Panc1 (cell line): ENCODE data around the gene ZNF490. TPM values are rescaled to one million over a fixed set of nuclear protein-coding genes. Genes with fewer than 3 reads are reported as not detected.

Experiments used
- ATAC-seq: fragments of 200-7000 bp; cut with Tn5 transposase; 2 replicates; pipeline ENCODE4 v1.9.1; 2020; ENCODE audit warnings: mild to moderate bottlenecking, moderate library complexity
- BruUV-seq: library from RNA; stranded (reverse); fragments of 400-500 nt; replicated peaks from 2 replicates; lab custom pipeline; 2021; lab: Mats Ljungman, UMichigan
- CTCF ChIA-PET: fragments of 300-600 bp; sonication (Branson Sonifier 250); formaldehyde crosslinking; loops from one replicate; lab custom pipeline; 2022; ENCODE audit warnings: antibody characterized with exemption; lab: Charles Lee
- POLR2A ChIA-PET: fragments of 300-600 bp; sonication (Branson Sonifier 250); formaldehyde crosslinking; loops from one replicate; lab custom pipeline; 2022; ENCODE audit warnings: antibody characterized with exemption; lab: Charles Lee
- DNase-seq: peaks from one replicate; pipeline ENCODE4 v3.0.0-alpha.2; 2010; ENCODE audit warnings: low read depth, low spot score
- H3K27ac ChIP-seq: 2 replicates; pipeline ENCODE4 v1.5.1; 2011; ENCODE audit warnings: mild to moderate bottlenecking, low read length, inconsistent platforms
- H3K27me3 ChIP-seq: fragments of 200-500 bp; sonication (Bioruptor generic); 2 replicates; pipeline ENCODE4 v1.6.0; 2014; ENCODE audit warnings: low read length, inconsistent platforms; ENCODE audit not compliant: control insufficient read depth, insufficient read depth
- H3K36me3 ChIP-seq: fragments of 200-500 bp; sonication (Bioruptor generic); 2 replicates; pipeline ENCODE4 v1.5.1; 2014; ENCODE audit warnings: inconsistent platforms, mild to moderate bottlenecking, low read length, moderate library complexity; ENCODE audit not compliant: control insufficient read depth, insufficient read depth
- H3K4me1 ChIP-seq: 2 replicates; pipeline ENCODE4 v1.5.1; 2011; ENCODE audit warnings: inconsistent platforms, mild to moderate bottlenecking, low read length, moderate library complexity; ENCODE audit not compliant: control insufficient read depth, insufficient read depth
- H3K4me3 ChIP-seq, 2 experiments: 2 replicates each; pipeline ENCODE4 v1.5.1; 2011 to 2012; ENCODE audit warnings: low read depth in 2 of 2, low read length in 2 of 2, mild to moderate bottlenecking in 2 of 2, inconsistent platforms in 1 of 2, moderate library complexity in 1 of 2
- H3K9me3 ChIP-seq: fragments of 200-500 bp; sonication (Bioruptor generic); 2 replicates; pipeline ENCODE4 v1.5.1; 2014; ENCODE audit warnings: low read depth, mild to moderate bottlenecking, inconsistent platforms, low read length, moderate library complexity; ENCODE audit not compliant: control insufficient read depth, insufficient read depth
- CTCF ChIP-seq: fragments of 450-650 bp; IDR thresholded peaks from 2 replicates; pipeline ENCODE4 v1.5.1; 2017; ENCODE audit warnings: mild to moderate bottlenecking
- POLR2AphosphoS5 ChIP-seq: IDR thresholded peaks from 2 replicates; pipeline ENCODE4 v1.6.1; 2012; ENCODE audit warnings: mild to moderate bottlenecking, low read depth, low read length, moderate library complexity
- REST ChIP-seq, 2 experiments: IDR thresholded peaks; 2 replicates each; pipeline ENCODE4 v1.6.1; 2011 to 2012; ENCODE audit warnings: low read depth in 2 of 2, control low read depth in 1 of 2, low read length in 1 of 2, mild to moderate bottlenecking in 1 of 2, moderate library complexity in 1 of 2; ENCODE audit not compliant: insufficient read depth in 1 of 2
- SIN3A ChIP-seq: IDR thresholded peaks from 2 replicates; pipeline ENCODE4 v1.6.1; 2012; ENCODE audit warnings: low read depth, mild to moderate bottlenecking, low read length, moderate library complexity, borderline replicate concordance; ENCODE audit not compliant: insufficient read depth
- TCF7L2 ChIP-seq: IDR thresholded peaks from 2 replicates; pipeline ENCODE4 v1.6.1; 2011; ENCODE audit warnings: mild to moderate bottlenecking, low read depth, low read length, inconsistent platforms
- in situ Hi-C: cut with HindIII; loops from 2 replicates; pipeline ENCODE4 v1.10.0; 2016; ENCODE audit warnings: low sequenced_read_pairs, low pct_unique_long_range_greater_than_20kb
- intact Hi-C: fragments of 100-400 bp; cut with micrococcal nuclease; formaldehyde crosslinking; loops from one replicate; pipeline ENCODE4 v1.10.0; 2022; ENCODE audit not compliant: unreplicated experiment
- total RNA-seq: library from RNA; stranded (reverse); gene quantifications from one replicate; pipeline ENCODE4 v1.2.1, GENCODE V29; 2021; ENCODE audit not compliant: unreplicated experiment

The ZNF490 gene
- total RNA-seq, 1 experiment from 2014 or later = 7.0 TPM

GRCh38 chr19:12652219-12652618 is 41.6 kb upstream of the ZNF490 start:
- CTCF ChIA-PET = no interaction called here
- H3K36me3 ChIP-seq = no peaks in the 10 kb centered on the region
- intact Hi-C loops = no loop called here

DNA sequence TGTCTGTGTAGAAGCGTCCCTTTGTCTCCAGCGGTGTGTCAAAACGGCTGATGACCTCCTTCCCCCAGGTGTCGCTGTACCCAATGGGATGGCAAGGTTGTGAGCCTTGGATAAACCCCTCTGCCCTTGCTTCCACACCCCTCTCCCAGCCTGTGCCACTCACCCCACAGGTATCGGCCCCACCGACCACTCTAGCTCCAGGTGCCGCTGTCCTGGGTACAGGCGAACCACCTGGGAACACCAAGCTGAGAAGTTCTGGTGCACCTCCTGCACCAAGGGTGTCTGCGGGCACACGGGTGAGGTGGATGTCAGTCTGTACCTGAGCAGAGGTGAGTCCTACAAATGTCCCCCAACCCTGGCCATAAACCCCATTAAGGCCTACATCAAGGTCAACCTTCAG is 39.3 kb upstream of the ZNF490 start:
- ATAC-seq = no peak
- H3K27me3 ChIP-seq = no peaks in the 10 kb centered on the region
- TF ChIP-seq REST (IDR thresholded peaks at IDR 0.05; ENCODE audit: insufficient read depth in 1 of 2, low read depth in 2 of 2, low read length in 1 of 2) (no peak), CTCF (no peak), TCF7L2 (no peak)
- H3K4me1 ChIP-seq = no peaks in the 10 kb centered on the region
- BruUV-seq = no TSS peak
- intact Hi-C loops = loop anchor here (5.0 kb wide), 1 partner anchor 98 kb away; the partner anchor contains the start of gene ZNF564
- in situ Hi-C loops = no loop called here
- H3K36me3 ChIP-seq = no peaks in the 10 kb centered on the region
- H3K4me3 ChIP-seq = no peak overlapping the region
- DNase-seq = no peak
- ChIA-PET POLR2A (no interaction called here), CTCF (no interaction called here)
- H3K27ac ChIP-seq = no peak overlapping the region
- no peaks in the 10 kb centered on the region for H3K9me3 ChIP-seq

More at GRCh38 chr19:12652219-12652618, 41.6 kb upstream of the ZNF490 start:
- TF ChIP-seq POLR2AphosphoS5 = no peak
- TF ChIP-seq TCF7L2 = no peak
- no peak for TF ChIP-seq SIN3A
- no peak for TF ChIP-seq CTCF
- TF ChIP-seq REST (IDR thresholded peaks at IDR 0.05; ENCODE audit: insufficient read depth in 1 of 2, low read depth in 2 of 2, low read length in 1 of 2) = no peak
- no peaks in the 10 kb centered on the region for H3K27me3 ChIP-seq
- POLR2A ChIA-PET = interaction anchor here (0.6 kb wide), 1 partner anchor 39 kb away, joined by 5 read pairs; no protein-coding TSS in a partner anchor
- in situ Hi-C loops = no loop called here
- DNase-seq = no peak
- H3K4me1 ChIP-seq = no peaks in the 10 kb centered on the region
- H3K27ac ChIP-seq = no peak overlapping the region
- no peak overlapping the region for H3K4me3 ChIP-seq
- H3K9me3 ChIP-seq = no peaks in the 10 kb centered on the region
- no TSS peak for BruUV-seq
- ATAC-seq = no peak
